ENCODE measurements around the gene NBPF11. TPM values are rescaled to one million over a fixed set of nuclear protein-coding genes. Genes with fewer than 3 reads are reported as not detected.
A peak's percentile ranks its signal among the peaks of the same experiment; 100 is the strongest.
"Not testable (repeated sequence)": the region's sequence is repeated elsewhere in the genome, so short reads cannot be mapped to it uniquely, and the experiment has no call there.

The NBPF11 gene
- total and polyA plus RNA-seq, 4 donors = 2.8 to 15.3 (median 8.9) TPM

GRCh38 chr1:148155494-148156275, 3.6 kb upstream of the NBPF11 start:
- not testable (repeated sequence) for H3K27me3 ChIP-seq (ENCODE audit: control insufficient read depth in 1 of 2, insufficient read depth in 2 of 2, low read length in 1 of 2); ATAC-seq (ENCODE audit: low FRiP score)
- WGBS, 2 donors = 49 to 63% methylated on average over 6 of the region's 7 CpGs

GRCh38 chr1:148152795-148153194, 714 bp upstream of the NBPF11 start:
- DNase-seq; ATAC-seq (ENCODE audit: low FRiP score); H3K27me3 ChIP-seq (ENCODE audit: control insufficient read depth in 1 of 2, insufficient read depth in 2 of 2, low read length in 1 of 2); H3K36me3 ChIP-seq (ENCODE audit: control insufficient read depth in 1 of 2, insufficient read depth in 2 of 2, low read length in 1 of 2); H3K9me3 ChIP-seq (ENCODE audit: control insufficient read depth, low read length); intact Hi-C loops (cut with DNase I); H3K27ac ChIP-seq (ENCODE audit: low read depth in 1 of 2, low read length in 2 of 2); H3K4me1 ChIP-seq (ENCODE audit: control insufficient read depth in 1 of 2, insufficient read depth in 2 of 2, low read length in 2 of 2); H3K4me3 ChIP-seq (ENCODE audit: low read length in 2 of 2): not testable (repeated sequence)
- WGBS, 2 donors = 97 to 100% methylated on average over 3 of the region's 3 CpGs

More at GRCh38 chr1:148155494-148156275, 3.6 kb upstream of the NBPF11 start:
- H3K4me1 ChIP-seq (ENCODE audit: control insufficient read depth in 1 of 2, insufficient read depth in 2 of 2, low read length in 2 of 2); H3K36me3 ChIP-seq (ENCODE audit: control insufficient read depth in 1 of 2, insufficient read depth in 2 of 2, low read length in 1 of 2); intact Hi-C loops (cut with DNase I); H3K9me3 ChIP-seq (ENCODE audit: control insufficient read depth, low read length); H3K4me3 ChIP-seq (ENCODE audit: low read length in 2 of 2); H3K27ac ChIP-seq (ENCODE audit: low read depth in 1 of 2, low read length in 2 of 2); DNase-seq: not testable (repeated sequence)

GRCh38 chr1:148151371-148151819, 686 bp downstream of the NBPF11 start:
- H3K4me3 ChIP-seq (ENCODE audit: low read length in 2 of 2) = peak overlapping the region; percentile 24 to 74
- H3K36me3 ChIP-seq (ENCODE audit: control insufficient read depth in 1 of 2, insufficient read depth in 2 of 2, low read length in 1 of 2); H3K27me3 ChIP-seq (ENCODE audit: control insufficient read depth in 1 of 2, insufficient read depth in 2 of 2, low read length in 1 of 2); H3K27ac ChIP-seq (ENCODE audit: low read depth in 1 of 2, low read length in 2 of 2); H3K9me3 ChIP-seq (ENCODE audit: control insufficient read depth, low read length); intact Hi-C loops (cut with DNase I); H3K4me1 ChIP-seq (ENCODE audit: control insufficient read depth in 1 of 2, insufficient read depth in 2 of 2, low read length in 2 of 2): not testable (repeated sequence)
- WGBS, 2 donors = 0% methylated on average over 16 to 38 of the region's 40 CpGs
- ATAC-seq (ENCODE audit: low FRiP score) = peak; percentile 86
- peak; percentile 59 to 81 for DNase-seq

- H3K9me3 ChIP-seq (ENCODE audit: control insufficient read depth, low read length); intact Hi-C loops (cut with DNase I); H3K36me3 ChIP-seq (ENCODE audit: control insufficient read depth in 1 of 2, insufficient read depth in 2 of 2, low read length in 1 of 2); DNase-seq; H3K4me1 ChIP-seq (ENCODE audit: control insufficient read depth in 1 of 2, insufficient read depth in 2 of 2, low read length in 2 of 2); H3K27ac ChIP-seq (ENCODE audit: low read depth in 1 of 2, low read length in 2 of 2); ATAC-seq (ENCODE audit: low FRiP score); H3K27me3 ChIP-seq (ENCODE audit: control insufficient read depth in 1 of 2, insufficient read depth in 2 of 2, low read length in 1 of 2): not testable (repeated sequence)
- WGBS, 2 donors = 7 to 23% methylated on average over 13 of the region's 13 CpGs
- peak overlapping the region in 1 of 2 donors; percentile 74 for H3K4me3 ChIP-seq (ENCODE audit: low read length in 2 of 2)
Measured at GRCh38 chr1:148150945-148151344, 1.1 kb downstream of the NBPF11 start.

- ATAC-seq (ENCODE audit: low FRiP score); H3K4me3 ChIP-seq (ENCODE audit: low read length in 2 of 2); H3K36me3 ChIP-seq (ENCODE audit: control insufficient read depth in 1 of 2, insufficient read depth in 2 of 2, low read length in 1 of 2); H3K9me3 ChIP-seq (ENCODE audit: control insufficient read depth, low read length); intact Hi-C loops (cut with DNase I); H3K27me3 ChIP-seq (ENCODE audit: control insufficient read depth in 1 of 2, insufficient read depth in 2 of 2, low read length in 1 of 2); H3K27ac ChIP-seq (ENCODE audit: low read depth in 1 of 2, low read length in 2 of 2); H3K4me1 ChIP-seq (ENCODE audit: control insufficient read depth in 1 of 2, insufficient read depth in 2 of 2, low read length in 2 of 2); DNase-seq: not testable (repeated sequence)
- 13 to 21% methylated on average over 1 to 2 of the region's 6 CpGs for WGBS, 2 donors
Measured at GRCh38 chr1:148150014-148150413, 2.1 kb downstream of the NBPF11 start.

GRCh38 chr1:148149050-148149815, 2.8 kb downstream of the NBPF11 start:
- ATAC-seq (ENCODE audit: low FRiP score); H3K4me1 ChIP-seq (ENCODE audit: control insufficient read depth in 1 of 2, insufficient read depth in 2 of 2, low read length in 2 of 2); H3K9me3 ChIP-seq (ENCODE audit: control insufficient read depth, low read length); H3K4me3 ChIP-seq (ENCODE audit: low read length in 2 of 2); intact Hi-C loops (cut with DNase I); H3K27me3 ChIP-seq (ENCODE audit: control insufficient read depth in 1 of 2, insufficient read depth in 2 of 2, low read length in 1 of 2); H3K36me3 ChIP-seq (ENCODE audit: control insufficient read depth in 1 of 2, insufficient read depth in 2 of 2, low read length in 1 of 2); H3K27ac ChIP-seq (ENCODE audit: low read depth in 1 of 2, low read length in 2 of 2); DNase-seq: not testable (repeated sequence)
- 82 to 83% methylated on average over 32 to 68 of the region's 72 CpGs for WGBS, 2 donors

- WGBS, 2 donors = 86 to 87% methylated on average over 15 to 22 of the region's 28 CpGs
- H3K27ac ChIP-seq (ENCODE audit: low read depth in 1 of 2, low read length in 2 of 2); DNase-seq; H3K27me3 ChIP-seq (ENCODE audit: control insufficient read depth in 1 of 2, insufficient read depth in 2 of 2, low read length in 1 of 2); H3K4me3 ChIP-seq (ENCODE audit: low read length in 2 of 2); ATAC-seq (ENCODE audit: low FRiP score); H3K4me1 ChIP-seq (ENCODE audit: control insufficient read depth in 1 of 2, insufficient read depth in 2 of 2, low read length in 2 of 2); H3K9me3 ChIP-seq (ENCODE audit: control insufficient read depth, low read length); H3K36me3 ChIP-seq (ENCODE audit: control insufficient read depth in 1 of 2, insufficient read depth in 2 of 2, low read length in 1 of 2); intact Hi-C loops (cut with DNase I): not testable (repeated sequence)
Measured at GRCh38 chr1:148147052-148147838, 4.8 kb downstream of the NBPF11 start.

GRCh38 chr1:148146191-148146997, 5.7 kb downstream of the NBPF11 start:
- ATAC-seq (ENCODE audit: low FRiP score); H3K4me3 ChIP-seq (ENCODE audit: low read length in 2 of 2); H3K27ac ChIP-seq (ENCODE audit: low read depth in 1 of 2, low read length in 2 of 2); H3K9me3 ChIP-seq (ENCODE audit: control insufficient read depth, low read length); H3K4me1 ChIP-seq (ENCODE audit: control insufficient read depth in 1 of 2, insufficient read depth in 2 of 2, low read length in 2 of 2); H3K36me3 ChIP-seq (ENCODE audit: control insufficient read depth in 1 of 2, insufficient read depth in 2 of 2, low read length in 1 of 2); intact Hi-C loops (cut with DNase I); H3K27me3 ChIP-seq (ENCODE audit: control insufficient read depth in 1 of 2, insufficient read depth in 2 of 2, low read length in 1 of 2): not testable (repeated sequence)
- peak; percentile 42 to 62 for DNase-seq
- 86 to 90% methylated on average over 28 to 60 of the region's 66 CpGs for WGBS, 2 donors

All from aorta (tissue), 5 donors.